PFSK-1 (cell line): Measurements from ENCODE around the gene RAPGEF5.

Source experiments
- FOXP2 ChIP-seq: optimal IDR thresholded peaks from 2 replicates; pipeline ENCODE3; 2011; ENCODE audit warnings: borderline replicate concordance, control low read depth, inconsistent platforms; ENCODE audit not compliant: insufficient read depth; ENCODE audit errors: extremely low read length, extremely low read depth
- POLR2AphosphoS5 ChIP-seq: IDR thresholded peaks from 2 replicates; pipeline ENCODE4 v1.6.1; 2012; ENCODE audit warnings: low read depth, mild to moderate bottlenecking, control low read depth, low read length, moderate library complexity
- REST ChIP-seq, 2 experiments: IDR thresholded peaks; 2 replicates each; pipeline versions ENCODE4 v1.6.1 to v1.8.0; 2011 to 2012; ENCODE audit warnings: low read depth in 2 of 2, low read length in 2 of 2, control low read depth in 1 of 2, inconsistent platforms in 1 of 2, mild to moderate bottlenecking in 1 of 2, moderate library complexity in 1 of 2; ENCODE audit not compliant: insufficient read depth in 1 of 2
- SIN3A ChIP-seq: IDR thresholded peaks from 2 replicates; pipeline ENCODE4 v1.6.1; 2012; ENCODE audit warnings: mild to moderate bottlenecking, low read length, moderate library complexity, borderline replicate concordance; ENCODE audit not compliant: insufficient read depth
- TAF1 ChIP-seq: IDR thresholded peaks from 2 replicates; pipeline ENCODE4 v1.6.1; 2012; ENCODE audit warnings: low read length, control low read depth, borderline replicate concordance; ENCODE audit not compliant: insufficient read depth

- no peak for TF ChIP-seq FOXP2
- no peak for TF ChIP-seq POLR2AphosphoS5
- no peak for TF ChIP-seq SIN3A
- no peak for TF ChIP-seq REST (IDR thresholded peaks at IDR 0.05; ENCODE audit: insufficient read depth in 1 of 2, low read depth in 2 of 2, low read length in 2 of 2)
- TF ChIP-seq TAF1, result no peak
These were observed 4.4 kb upstream of the RAPGEF5 start for GRCh38 chr7:22361320-22361719.
